ENCODE data around the gene TRIM73. TPM values are rescaled to one million over a fixed set of nuclear protein-coding genes. Genes with fewer than 3 reads are reported as not detected.
"Not testable (repeated sequence)": the region's sequence is repeated elsewhere in the genome, so short reads cannot be mapped to it uniquely, and the experiment has no call there.

The TRIM73 gene
- 0.86 and 0.94 TPM in 2 replicates for total RNA-seq
- polyA plus RNA-seq (2012), result 1.7 TPM

DNA sequence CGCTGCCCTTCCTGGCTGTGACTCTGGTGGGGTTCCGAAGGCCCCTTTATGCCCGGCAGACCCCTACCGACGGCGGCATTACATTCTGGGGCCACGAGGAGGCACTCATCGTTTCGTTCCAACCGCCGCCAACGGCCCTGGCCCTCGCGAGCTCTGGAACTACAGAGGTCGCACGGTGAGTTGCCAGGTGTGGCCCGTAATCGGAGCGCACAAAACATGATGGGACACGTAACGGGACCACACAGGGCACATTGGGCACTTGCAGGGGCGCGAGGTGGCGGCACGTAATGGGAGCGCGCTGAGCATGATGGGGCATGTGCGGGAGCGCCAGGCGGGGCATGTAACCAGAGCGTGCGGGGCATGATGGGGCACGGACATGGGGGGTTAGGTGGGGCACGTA, at the start of gene TRIM73:
TSS of gene TRIM73 (plus strand) at position 301 of the 400 bp plus-strand sequence. CDS start 3,305 bp downstream, outside the sequence.
- not testable (repeated sequence) for DNase-seq (ENCODE audit: low read depth)

GRCh38 chr7:75358671-75359541, 36.5 kb upstream of the TRIM73 start:
- DNase-seq (ENCODE audit: low read depth), result not testable (repeated sequence)

GRCh38 chr7:75359542-75359848, 35.9 kb upstream of the TRIM73 start:
- not testable (repeated sequence) for DNase-seq (ENCODE audit: low read depth)

- DNase-seq (ENCODE audit: low read depth), result not testable (repeated sequence)
These were observed 31.4 kb upstream of the TRIM73 start for GRCh38 chr7:75364079-75364478.

DNA sequence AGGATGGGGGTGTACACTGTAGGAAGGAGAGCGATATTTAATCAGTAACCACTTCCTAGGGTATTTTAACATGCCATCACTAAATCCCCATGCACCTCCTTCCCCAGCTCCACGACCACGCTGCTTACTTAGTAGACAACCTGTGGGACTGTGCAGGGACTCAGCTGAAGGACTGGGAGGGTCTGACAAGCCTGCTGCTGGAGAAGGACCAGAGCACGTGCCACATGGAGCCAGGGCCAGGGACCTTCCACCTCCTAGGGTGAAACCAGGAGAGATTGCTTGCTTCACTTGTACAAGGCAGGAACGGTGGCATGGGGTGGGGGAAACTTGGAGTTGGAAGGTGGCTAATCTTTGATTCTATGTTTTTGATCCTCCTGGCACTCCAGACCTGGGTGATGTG, 28.8 kb upstream of the TRIM73 start:
- not testable (repeated sequence) for DNase-seq (ENCODE audit: low read depth)

- DNase-seq (ENCODE audit: low read depth), result not testable (repeated sequence)
These were observed 28.1 kb upstream of the TRIM73 start for GRCh38 chr7:75367313-75367712.

DNA sequence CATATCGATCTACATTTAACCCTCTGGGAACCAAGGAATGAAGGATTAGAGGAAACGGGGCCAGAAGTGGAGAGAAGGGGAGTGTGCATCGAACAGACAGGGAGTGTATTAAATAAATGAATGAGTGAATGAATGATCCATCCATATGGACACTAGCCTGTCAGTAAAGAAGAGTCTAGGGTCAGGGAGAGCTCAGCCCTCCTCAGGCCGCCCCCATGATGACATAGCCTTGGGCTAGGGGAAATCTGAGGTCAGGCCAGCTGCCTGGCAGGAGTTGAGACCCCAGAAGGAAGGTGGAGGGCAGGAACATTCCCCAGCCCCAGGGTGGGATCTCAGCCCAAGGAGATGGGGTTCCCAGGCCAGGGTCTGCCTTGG, 21.3 kb upstream of the TRIM73 start:
- not testable (repeated sequence) for DNase-seq (ENCODE audit: low read depth)

DNA sequence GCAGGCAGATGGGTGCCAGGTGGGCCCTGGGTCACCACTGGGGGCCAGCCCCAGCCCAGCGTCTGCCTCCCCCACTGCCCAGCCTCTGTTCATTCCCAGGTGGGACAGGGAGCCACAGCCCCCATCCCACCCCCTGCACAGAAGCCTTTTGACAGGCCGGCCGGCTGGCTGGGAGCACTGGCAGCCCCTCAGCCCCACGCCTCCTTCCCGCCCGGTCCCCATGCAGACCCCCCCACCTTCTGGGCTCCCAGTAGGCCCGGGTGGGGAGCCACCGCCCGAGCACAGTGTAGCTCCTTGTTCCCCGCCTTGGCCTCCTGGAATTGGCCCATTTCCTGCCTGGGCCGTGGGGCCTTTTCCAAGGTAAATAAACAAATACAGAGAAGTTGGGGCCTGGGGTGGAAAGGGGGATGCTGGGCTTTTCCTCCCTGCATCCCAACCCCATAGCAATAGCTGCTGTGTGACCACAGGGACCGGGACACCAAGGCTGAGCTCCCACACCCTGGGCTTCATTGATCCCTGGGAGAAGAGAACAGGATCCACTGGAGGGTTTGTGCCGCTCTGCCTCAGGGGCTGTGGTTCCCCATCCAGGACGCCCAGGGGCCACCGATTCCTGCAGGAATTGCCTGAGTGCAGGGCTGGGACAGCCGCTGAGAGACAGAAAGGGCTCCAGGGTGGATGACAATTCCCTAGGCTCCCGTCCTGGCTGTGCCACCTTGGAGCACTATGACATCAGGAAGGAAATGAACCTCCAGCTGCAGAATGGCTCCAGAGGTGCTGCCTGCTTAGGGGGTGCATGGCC, 20.7 kb upstream of the TRIM73 start:
- not testable (repeated sequence) for DNase-seq (ENCODE audit: low read depth)

DNA sequence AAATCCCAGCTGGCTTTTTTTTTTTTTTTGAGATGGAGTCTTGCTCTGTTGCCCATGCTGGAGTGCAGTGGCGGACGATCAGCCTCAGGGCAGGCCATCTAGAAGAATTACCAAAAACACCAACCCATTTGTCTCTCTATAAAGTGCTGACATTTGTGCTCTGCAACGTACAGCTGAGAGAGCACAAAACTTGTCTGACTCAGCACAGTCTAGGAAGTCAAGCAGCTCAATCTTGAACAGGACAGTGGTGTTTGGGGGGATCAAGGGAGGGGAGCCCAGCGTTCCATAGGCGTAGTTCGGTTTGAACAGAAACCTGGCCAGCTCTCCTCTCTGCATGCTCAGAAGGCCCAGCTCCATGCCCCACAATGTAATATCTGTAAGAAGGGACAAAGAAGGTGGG, 2.2 kb upstream of the TRIM73 start:
- not testable (repeated sequence) for DNase-seq (ENCODE audit: low read depth)

- DNase-seq (ENCODE audit: low read depth), result not testable (repeated sequence)
These were observed 2.4 kb downstream of the TRIM73 start for GRCh38 chr7:75397865-75398264.

DNA sequence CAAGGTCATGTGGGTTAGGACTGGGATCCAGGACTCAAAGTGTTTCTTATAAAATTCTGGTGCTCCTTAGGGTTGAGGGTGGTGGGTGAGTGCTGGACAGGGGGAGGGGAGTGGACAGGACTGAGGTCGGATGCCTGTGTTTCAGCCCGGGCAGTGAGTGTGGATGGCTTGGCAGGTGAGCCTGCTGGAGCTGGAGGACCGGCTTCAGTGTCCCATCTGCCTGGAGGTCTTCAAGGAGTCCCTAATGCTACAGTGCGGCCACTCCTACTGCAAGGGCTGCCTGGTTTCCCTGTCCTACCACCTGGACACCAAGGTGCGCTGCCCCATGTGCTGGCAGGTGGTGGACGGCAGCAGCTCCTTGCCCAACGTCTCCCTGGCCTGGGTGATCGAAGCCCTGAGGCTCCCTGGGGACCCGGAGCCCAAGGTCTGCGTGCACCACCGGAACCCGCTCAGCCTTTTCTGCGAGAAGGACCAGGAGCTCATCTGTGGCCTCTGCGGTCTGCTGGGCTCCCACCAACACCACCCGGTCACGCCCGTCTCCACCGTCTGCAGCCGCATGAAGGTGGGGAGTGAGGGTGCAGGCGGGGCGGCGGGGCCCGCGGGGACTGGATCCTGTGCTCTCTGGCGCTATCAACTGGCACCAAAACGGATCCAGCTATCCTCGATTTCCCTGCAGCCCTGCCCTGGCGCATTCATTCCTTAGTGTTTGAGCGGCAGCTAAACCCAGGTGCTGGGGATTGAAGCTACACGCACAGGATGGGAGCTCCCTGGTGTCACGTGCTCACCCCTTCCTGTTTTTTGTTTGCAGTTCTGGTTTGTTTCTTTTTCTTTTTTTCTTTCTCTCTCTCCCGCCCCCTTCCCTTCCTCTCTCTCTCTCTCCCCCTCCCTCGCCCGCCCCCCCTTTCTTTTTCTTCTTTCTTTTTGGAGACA, 3.6 kb downstream of the TRIM73 start:
- not testable (repeated sequence) for DNase-seq (ENCODE audit: low read depth)

GRCh38 chr7:75400575-75400974, 5.1 kb downstream of the TRIM73 start:
- DNase-seq (ENCODE audit: low read depth), result not testable (repeated sequence)

- not testable (repeated sequence) for DNase-seq (ENCODE audit: low read depth)
These were observed 8.3 kb downstream of the TRIM73 start for GRCh38 chr7:75403455-75404443.

- not testable (repeated sequence) for DNase-seq (ENCODE audit: low read depth)
These were observed 9.2 kb downstream of the TRIM73 start for GRCh38 chr7:75404663-75405062.

- DNase-seq (ENCODE audit: low read depth), result not testable (repeated sequence)
These were observed 14.7 kb downstream of the TRIM73 start for GRCh38 chr7:75409880-75410822.

GRCh38 chr7:75410823-75411173, 15.4 kb downstream of the TRIM73 start:
- not testable (repeated sequence) for DNase-seq (ENCODE audit: low read depth)

DNA sequence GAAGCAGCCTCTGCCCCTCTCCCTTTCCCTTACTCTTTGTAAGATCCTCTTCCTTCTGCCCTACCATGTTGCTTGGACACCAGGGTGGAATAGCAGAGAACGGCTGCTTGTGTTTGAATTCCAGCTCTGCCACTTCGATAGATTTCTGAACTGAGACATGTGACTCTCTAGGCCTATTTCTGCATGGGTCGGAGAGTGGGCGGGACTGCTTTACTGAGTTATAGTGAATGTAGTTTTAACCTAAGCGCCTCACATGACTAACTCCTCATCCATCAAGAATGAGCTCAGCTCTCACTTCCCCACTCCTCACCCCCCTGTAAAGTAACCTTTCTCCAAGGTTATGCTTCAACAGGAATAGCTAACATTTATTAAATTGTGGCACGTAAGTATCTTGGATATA, 18.8 kb downstream of the TRIM73 start:
- not testable (repeated sequence) for DNase-seq (ENCODE audit: low read depth)

DNA sequence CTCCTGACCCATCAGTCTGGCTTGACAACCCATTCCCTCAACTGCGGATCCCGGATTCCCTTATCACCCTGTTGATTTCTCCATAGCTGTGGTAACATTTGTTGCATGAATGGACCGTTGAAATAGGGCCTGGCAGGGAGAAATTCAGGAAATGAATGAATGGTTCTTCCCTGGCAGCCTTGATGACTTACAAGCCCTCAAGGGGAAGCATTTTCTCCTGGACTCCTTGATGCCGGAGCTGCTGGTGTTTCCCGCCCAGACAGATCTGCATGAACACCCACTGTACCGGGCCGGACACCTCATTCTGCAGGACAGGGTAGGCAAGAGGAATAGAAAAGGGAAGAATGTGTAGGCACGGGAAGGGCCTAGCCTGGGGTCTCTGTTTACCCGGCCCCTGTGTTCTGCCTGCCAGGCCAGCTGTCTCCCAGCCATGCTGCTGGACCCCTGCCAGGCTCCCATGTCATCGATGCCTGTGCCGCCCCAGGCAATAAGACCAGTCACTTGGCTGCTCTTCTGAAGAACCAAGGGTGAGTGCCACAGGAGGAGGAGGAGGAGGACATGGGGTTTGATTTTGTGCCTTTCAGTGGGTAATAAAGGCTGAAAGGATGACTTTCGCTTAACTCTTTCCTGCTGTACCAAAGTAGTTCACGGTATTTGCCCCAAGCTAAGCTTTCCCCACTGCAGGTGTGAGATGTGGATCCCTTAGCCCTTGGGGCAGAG, 19.4 kb downstream of the TRIM73 start:
- not testable (repeated sequence) for DNase-seq (ENCODE audit: low read depth)

All from myocyte (in vitro differentiated cells).